ENCODE measurements around the gene PGGT1B.

The PGGT1B gene

DNA sequence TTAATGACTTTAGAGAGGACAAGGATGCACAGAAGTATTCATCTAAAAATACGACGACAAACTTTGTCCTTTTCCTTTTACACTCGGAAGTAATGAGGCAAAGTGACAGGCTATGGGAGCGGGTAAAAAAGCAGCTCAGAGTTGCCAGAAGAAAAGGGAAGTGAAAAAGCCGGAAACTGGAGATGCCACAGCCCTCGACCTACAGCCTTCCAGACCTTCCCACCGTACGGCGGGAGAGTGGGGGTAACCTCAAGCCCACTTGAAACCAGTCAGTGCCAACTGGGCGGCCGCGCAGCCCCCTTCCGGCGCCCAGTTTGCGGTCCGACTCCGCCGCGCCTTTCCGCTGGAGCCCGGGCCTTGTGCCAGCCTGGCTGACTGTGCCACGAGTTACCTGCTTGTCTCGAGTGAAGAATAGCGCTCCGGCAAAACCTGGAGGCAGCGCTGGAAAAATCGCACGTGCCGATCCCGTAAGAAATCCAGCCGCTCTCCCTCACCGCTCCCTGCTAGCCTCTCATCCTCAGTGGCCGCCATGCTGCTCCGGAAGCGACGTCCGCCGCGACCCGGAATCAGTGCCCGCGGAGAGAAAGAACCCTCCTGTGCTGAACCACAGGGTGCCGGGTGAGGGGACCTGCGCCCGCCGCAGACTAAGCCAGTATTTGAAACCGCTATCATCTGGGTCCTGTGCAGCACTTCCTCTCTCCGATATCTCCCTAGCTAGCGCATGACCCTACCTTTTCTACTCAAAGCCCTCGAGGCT lies at the start of gene PGGT1B:
PGGT1B (minus strand) TSS at position 557 of the 757 bp plus-strand sequence; CDS start at position 531, 26 bp downstream.
- DNase-seq, result peak; percentile 67

DNA sequence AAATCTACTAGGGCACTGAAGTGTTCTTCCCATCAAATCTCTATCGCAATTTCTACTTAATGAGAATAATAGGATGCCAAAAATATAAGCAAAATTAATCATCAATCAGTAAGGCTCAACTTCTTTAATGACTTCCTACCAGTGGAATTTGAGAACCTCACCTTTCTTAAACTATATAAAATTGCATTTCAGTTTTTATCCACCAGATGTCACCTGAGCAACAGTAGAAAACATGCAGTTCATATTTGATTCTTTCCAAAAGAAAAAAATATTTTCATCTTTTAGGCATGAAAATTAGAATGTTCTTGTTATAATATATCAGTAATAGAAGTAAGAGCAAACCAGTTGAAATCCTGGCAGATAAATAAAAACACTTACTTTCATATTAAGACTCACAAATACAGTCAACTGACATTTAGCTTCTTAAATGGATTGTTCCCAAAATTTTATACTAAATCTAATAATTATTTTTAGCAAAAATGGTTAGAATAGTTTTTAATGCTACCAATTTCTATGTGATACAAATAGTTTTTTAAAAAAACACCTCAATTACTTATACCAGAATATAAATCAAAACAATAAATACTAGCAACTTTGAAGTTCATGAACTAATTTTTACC lies 47.2 kb upstream of the PGGT1B start:
- DNase-seq, result no peak

DNA sequence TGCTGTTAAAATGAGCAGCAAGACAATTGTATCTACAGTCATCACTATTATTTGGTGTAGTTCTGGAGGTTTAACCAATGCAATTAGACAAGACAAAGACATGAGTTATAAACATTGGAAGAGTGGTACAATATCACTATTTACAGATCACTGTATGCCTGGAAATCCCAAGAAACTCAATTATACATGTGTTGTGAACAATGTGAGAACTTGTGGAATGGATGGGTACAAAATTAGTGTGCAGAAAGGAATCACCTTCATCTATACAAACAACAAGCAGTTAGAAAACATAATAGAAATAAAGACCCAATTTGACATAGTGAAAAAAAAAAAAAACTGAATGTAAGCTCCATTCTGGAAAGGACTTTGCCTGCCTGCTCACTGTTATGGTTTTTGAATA lies 46.1 kb upstream of the PGGT1B start:
- DNase-seq, result no peak

DNA sequence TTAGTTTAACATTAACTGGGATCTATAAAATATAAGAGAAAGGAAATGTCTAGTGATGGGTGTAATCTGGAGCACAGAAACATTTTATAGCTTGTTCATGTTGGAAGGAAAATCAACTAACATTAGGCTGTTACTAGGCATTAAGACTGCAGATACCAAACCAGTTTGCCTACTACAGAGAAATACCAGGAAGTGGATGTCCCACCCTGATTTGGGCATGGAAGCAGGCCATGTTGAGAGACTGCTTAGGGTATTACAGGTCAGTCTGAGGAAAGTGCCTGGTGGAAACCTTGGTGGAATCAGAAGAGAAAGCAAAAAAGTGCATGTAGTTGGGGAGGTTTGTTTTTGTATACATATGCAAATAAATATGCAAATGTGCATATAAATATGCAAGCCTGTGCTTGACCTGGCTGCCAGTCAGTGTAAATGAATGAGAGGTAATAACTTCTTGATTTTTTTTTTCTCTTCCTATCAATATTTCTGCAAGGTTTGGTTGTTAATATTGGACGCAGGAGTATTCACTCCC lies 43.4 kb upstream of the PGGT1B start:
- DNase-seq, result no peak

DNA sequence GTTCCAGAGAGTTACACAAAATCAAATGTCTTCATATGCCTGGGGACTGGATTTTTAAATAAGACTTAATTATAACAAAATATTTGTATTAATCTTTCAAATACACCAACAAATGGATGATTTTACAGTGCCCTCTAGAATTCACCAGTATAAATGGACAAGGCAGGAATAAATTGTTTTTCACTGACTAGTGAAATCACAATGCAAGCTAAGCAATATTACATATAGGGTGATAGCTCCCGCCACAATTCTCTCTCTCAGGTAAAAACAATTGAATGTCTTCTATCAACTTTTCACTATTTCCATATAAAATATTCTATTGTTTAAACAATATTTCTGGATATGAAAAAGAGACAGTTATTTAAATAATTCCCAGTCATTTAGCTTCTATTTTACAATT lies 41.8 kb upstream of the PGGT1B start:
- no peak for DNase-seq

DNA sequence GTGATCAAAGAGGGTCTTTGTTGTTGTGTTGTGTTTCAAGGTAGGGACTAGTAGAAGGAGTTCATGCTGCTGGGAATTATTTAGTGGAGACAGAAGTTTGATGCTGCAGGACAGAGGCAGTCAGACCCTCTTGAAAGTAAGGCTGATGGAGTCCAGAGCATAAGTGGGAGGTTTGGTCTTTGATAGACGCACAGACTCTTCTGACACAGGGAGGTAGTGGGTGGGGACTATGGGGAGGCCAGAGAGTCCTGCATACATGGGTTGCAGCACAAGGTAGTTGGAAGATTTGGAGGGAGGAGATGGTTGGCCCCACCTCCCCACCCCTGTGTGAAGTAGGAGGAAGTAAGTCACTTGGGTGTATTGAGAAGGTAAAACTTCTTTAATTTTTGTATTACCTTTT lies 36.1 kb upstream of the PGGT1B start:
- DNase-seq, result no peak

DNA sequence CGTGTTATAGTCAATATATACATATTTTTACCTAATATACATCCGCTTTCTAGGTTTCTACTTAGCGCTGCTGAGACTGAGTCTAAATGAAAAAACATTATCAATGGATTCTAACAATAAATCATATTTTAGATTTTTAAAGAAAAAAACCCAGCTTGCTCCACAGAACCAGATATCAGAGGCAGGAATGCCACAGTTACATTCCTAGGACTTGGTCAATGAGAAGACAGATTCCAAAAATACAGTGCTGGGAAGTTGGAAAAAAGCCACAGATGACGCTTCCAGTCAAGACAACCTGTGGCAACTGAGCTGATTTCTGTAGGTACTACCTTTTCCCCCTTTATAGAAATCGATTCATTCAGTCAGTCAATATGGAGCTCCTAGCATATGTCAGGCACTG lies 34.4 kb upstream of the PGGT1B start:
- no peak for DNase-seq

DNA sequence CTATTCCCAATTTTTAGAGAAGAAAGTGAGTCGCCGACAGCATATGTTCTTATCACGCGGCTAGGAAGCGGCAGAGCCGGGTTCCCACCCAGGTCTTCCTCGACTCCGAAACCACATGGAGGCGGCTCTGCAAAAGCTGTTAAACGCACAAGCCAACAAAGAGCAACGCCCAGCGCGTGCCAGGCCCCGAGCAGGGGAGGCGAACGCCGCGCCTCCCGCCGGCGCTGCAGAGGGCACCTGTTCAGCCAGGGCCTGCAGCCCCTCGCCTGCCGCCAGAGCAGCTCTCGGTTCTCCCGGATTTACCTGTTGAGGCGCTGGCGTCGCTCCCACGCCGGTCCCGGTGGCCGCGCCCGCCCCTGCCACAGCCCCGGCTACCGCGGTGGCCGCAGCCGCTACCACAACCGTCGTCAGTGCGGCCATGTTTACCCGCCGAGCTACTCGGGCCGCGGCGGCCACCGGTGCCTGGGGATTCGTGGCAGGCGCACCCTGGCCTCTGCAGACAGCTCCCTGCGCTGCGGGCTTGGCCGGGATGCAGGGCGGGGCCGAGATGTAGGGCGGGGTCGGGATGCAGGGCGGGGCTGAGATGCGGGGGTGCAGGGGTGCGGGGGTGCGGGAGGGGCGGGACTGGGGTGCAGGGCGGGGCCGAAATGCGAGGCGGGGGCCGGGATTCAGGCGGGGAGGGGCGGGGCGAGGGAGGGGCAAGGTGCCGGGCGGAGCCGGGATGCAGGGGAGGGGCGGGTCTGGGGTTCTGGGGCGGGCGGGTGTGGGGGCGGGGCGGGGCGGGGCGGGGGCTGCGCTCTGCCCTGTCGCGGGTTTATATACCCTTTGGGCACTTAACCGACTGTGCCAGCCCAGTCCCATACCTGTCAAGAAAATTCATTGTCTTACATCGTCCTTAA lies 33.7 kb upstream of the PGGT1B start, which contains the start of gene CCDC112:
CCDC112 (minus strand) TSS at position 531 of the 899 bp plus-strand sequence; CDS start at position 420, 111 bp downstream.
- peak; percentile 75 for DNase-seq

DNA sequence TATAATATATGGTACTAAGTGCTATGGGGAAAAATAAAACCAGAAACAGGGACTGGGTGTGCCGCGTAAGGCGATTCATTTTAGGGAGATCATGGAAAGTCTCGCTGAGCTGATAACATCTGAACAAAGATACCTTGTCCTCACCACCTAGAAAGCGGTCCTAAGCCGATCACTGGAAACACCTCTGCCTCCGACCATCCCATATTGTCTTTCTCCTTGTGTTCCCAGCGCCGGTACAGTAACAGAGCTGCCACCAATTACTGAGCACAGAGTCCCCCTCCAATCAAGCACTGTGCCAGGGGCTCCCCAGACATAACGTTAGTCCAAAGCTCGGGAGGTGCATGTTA lies 33.1 kb upstream of the PGGT1B start:
- no peak for DNase-seq

DNA sequence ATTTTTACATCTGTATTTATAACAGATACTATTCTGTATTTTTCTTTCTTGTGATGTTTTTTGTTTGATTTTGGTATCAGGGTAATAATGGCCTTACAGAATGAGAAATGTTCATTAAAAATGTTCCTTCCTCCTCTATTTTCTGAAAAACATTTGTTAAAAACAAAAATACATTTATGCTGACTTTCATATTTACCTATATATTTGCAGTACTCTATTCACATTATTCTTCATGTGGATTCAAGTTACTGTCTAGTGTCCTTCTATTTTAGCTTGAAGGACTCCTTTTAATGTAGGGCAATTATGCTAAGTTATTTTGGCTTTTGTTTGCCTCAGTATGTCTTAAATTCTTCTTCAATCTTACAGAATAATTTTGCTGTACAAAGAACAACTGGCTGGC lies 28.7 kb upstream of the PGGT1B start:
- no peak for DNase-seq

DNA sequence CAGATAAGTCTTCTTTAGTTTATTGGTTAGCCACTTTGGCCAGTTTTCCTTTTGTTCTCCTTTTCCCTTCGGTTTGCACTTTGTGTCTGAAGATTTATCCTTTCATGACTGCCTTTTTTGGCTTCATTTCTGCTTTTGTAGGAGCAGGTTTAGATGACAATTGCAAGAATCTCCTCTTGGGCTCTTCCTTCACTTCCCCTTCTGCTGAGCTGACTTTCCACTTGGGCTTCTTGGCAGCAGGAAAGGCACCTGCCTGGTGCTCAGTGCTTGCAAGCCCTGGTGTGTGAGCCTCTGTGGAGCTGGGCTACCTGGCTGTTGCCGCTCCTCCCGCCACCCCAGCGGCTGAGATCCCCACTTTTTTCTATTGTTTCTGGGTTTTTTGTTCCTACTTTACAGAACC lies 26.4 kb upstream of the PGGT1B start:
- no peak for DNase-seq

DNA sequence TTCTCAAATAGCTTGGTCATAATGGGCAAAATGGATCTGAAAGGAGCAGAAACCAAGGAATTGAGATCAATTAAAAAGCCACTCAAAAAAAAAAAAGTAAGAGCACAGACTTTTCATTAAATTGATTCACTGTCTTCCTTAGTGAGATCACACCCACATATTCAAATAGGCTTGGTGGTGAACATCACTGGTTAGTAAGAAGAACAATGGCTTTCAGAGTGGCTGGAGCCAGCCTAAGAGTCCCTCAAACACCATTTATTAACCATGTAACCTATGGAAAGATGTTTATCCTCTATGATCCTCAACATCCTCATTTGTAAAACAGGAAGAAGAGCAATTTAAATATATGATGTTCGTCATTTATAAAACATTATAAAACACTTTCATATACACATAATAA lies 21.3 kb upstream of the PGGT1B start:
- no peak for DNase-seq

DNA sequence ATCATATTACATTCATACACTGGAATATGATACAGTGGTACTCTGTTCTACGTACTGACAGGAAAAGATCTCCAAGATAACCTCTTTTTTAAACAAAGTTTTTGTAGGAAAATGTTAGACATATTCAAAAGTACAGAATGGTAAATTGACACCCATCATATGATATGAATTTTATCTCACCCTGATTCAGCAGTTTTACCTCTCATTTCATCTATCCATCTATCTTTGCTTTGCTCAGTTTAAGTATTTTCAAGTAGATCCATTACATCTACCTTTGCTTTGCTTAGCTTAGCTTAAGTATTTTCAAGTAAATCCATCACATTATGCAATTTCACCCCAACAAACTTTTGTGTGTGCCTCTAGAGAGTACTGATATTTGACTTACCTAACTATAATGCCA lies 19.5 kb upstream of the PGGT1B start:
- DNase-seq, result no peak

DNA sequence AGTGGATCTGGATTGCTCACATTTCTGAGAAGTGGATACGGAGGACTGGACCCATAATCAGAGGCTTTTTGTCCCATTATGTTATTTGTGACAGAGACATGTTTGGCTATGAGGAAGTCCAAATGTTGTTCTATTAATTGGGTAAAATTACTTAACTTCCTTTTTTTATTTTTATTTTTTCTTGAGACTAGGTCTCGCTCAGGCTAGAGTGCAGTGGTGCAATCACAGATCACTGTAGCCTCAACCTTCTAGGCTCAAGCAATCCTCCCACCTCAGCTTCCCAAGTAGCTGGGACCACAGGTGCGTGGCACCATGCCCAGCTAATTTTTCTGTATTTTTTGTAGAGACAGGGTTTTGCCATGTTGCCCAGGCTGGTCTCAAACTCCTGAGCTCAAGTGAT lies 11.9 kb upstream of the PGGT1B start:
- peak; percentile 1 for DNase-seq

DNA sequence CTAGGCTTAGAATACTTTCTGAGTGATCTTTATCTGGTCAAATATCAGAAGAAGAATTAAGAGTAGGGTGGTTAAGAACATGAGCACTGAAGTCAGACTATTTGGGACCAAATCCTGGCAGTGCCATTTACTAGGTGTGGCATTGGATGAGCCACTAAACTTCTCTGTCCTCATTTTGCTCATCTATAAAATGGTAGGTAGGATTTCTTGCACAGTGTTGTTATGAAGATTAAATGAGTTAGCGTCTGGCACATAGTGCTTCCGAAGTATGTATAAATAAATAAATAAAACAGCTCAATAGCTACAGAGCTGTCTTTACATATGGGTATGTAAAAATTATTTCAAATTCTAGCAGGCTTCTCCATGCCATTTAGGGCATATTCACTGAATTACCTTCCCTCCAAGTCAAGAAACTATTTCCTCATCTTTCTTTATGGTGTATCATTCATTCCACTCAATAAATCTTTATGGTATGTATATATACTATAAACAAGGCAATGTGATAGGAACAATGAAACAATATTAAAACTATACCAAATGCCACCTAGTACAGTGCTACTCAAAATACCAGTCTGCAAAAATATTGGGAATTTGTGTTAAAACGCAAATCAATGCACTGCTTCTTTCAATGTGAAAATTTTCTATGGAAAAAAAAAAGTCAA lies 9.8 kb upstream of the PGGT1B start:
- no peak for DNase-seq

DNA sequence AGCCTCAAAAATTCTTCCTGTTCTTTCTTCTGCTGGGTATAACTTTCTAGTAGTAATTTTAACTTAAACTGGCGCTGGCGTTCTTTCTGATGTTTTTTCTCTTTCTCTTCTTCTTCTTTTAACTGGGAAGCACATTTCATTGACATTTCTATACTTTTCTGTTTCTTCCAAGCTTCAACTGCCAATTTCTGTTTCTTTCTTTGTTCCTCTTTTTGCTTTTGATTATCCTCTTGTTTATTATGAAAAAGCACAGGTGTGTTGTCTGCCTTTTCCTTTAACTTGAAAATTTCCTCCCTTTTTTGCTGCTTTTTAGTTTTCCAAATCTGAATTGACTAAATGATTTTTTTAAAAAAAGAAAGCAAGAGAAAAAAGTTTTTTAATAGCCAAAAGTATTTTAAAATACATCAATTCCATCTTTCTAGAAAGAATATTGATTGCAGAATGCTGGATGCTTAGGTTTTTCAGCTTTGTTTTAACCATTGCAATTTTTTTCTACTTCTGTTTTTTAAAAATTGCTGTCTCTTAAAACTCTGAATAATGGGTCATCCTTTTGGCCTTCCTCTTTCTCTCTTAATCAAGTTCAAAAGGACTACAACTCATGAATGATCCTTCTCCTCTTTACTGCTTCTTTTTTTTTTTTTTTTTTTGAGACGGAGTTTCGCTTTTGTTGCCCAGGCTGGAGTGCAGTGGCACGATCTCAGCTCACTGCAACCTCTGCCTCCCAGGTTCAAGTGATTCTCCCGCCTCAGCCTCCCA lies 8.8 kb upstream of the PGGT1B start:
- no peak for DNase-seq

DNA sequence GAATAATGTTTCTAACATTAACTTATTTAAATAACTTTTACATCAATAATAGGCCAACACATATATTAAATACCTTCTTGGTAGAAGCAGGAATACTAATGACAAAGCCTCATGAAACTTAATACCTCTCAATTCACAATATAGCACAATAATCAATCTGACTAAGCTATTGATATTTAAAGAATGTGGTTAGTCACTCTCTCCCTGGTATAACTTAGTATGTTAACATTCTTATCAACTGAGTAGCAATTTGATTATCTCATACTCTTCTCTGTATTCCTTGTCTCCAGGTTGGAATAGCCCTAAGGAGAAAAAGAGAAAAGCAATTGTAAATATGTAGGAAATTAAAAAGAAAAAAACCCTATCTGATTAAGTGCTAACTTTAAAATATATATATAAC lies 4.9 kb upstream of the PGGT1B start:
- no peak for DNase-seq

DNA sequence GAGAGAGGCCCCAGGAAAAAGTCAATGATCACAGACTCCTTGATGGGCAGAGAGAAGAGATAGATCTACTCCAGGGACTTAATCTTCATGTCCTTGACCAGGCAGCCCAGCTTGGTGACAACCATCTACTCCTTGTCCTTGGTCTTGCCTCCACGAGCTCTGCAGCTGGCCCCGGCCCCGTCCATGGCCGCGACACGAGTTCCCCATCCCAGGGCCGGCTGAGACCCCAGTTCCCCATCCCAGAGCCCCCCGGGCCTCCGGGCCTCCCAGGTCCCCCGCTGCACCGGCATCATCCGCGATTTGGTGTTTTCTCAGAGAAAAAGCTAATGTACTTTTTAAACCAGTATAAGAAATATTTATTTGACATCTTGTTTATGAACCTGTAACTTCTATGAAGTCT lies 2.5 kb upstream of the PGGT1B start:
- no peak for DNase-seq

DNA sequence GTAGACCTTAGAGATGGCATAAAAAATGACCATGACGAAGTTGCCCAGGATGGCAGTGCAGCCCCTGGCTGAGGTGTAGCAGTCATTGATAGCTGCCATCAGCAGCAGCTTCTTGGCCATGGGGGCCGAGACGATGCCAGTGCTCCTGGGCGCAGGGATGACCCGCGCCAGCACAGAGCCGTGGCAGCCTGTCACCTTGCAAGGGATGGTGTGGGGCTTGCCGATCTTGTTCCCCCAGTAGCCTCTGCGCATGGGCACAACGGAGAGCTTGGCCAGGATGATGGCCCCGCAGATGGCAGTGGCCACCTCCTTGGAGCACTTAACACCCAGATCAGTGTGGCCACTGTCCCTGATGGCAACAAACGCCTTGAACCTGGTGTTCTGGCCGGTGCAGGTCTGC lies 2.1 kb upstream of the PGGT1B start:
- no peak for DNase-seq

DNA sequence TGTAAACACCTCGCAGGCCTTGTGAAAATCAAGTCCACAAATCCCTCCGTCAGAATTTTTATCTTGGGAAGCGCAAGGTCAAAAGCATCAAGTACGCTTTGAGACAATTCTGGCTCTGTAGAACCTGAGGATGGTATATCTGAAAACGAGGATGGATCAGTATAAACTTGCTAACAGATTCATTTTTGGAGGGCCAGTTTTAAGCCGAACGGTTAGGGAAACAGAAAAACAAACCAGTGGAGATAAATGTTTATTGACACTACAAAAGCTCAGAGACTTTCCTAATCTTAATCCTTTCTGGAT lies 352 bp upstream of the PGGT1B start:
- DNase-seq, result no peak

DNA sequence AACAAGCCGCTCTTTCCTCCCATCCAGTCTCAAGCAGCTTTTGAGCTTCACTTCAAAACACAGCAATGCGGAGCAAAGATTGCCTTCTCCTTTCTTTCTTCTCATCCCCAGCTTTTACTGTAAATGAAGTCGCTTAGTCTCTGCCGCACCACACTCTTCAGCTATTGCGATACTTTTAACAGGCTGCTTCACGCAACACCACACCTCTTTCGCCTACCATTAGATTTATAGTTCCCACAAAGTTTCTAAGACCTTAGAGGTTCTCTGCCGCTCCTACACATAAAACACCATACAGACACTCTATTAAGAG lies 711 bp downstream of the PGGT1B start:
- DNase-seq, result no peak

DNA sequence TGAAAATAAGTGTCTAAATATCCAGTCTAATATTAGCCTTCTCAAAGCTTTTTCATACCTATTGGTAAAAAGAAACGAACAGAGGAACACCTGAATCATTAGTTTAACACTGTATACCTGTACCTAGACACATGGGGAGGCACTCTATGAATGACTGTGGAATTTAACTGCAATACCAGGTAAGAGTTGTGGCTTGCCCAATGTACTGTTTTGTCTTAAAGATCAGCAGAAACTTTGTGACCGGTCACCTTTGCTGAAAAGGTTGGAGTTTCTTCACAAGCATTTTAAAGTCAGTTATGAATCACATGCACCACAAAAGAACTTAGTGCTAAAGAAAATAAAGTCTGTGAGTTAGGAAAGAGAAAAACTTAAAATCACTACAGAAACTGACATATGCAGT lies 2.4 kb downstream of the PGGT1B start:
- DNase-seq, result no peak

DNA sequence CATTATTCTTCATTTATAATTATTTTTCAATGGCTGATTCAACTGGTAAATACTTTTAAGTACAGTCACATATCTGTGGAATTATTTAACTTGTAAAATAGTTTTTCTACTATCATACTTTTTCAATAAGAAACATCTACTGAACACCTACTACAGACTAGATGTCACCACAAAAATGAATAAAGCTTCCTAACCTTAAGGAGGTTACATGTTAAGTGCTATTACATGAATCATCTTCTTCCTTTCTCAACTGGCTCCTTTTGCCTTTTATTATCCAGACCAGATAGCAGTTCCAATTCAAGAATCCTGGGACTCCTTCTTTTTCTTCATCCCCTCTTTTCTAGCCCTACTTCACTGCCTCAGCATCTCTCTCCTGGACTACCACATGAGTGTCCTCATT lies 4.7 kb downstream of the PGGT1B start:
- no peak for DNase-seq
